GM12878 (cell line): Measurements from ENCODE around the gene DUSP22.

Experiments used
- EZH2 ChIP-seq: IDR thresholded peaks from 2 replicates; pipeline ENCODE4 v1.6.1; 2012; ENCODE audit warnings: low read depth, mild to moderate bottlenecking, control low read depth, inconsistent platforms, low read length, borderline replicate concordance; ENCODE audit not compliant: control insufficient read depth
- JUNB ChIP-seq: IDR thresholded peaks from 2 replicates; pipeline ENCODE4 v1.6.1; 2016; ENCODE audit warnings: antibody characterized with exemption, mild to moderate bottlenecking
- POLR2A ChIP-seq: IDR thresholded peaks from 2 replicates; pipeline ENCODE4 v1.6.1; 2011; ENCODE audit warnings: low read depth, mild to moderate bottlenecking, low read length
- WRNIP1 ChIP-seq: IDR thresholded peaks from 2 replicates; pipeline ENCODE4 v1.6.1; 2011; ENCODE audit warnings: low read depth, low read length, improper control_type of control experiment, borderline replicate concordance
- ZNF24 ChIP-seq: fragments of 450-650 bp; IDR thresholded peaks from 2 replicates; pipeline ENCODE4 v1.6.1; 2017; ENCODE audit warnings: antibody characterized with exemption, mild to moderate bottlenecking

- TF ChIP-seq ZNF24, result no peak
- no peak for TF ChIP-seq POLR2A
- no peak for TF ChIP-seq EZH2
- TF ChIP-seq JUNB, result peak; percentile 73
- TF ChIP-seq WRNIP1, result no peak
Measured at GRCh38 chr6:255751-256083, 36.6 kb upstream of the DUSP22 start.
